Neuronal stem cell (in vitro differentiated cells): Measurements from ENCODE around the gene C22orf39.

Experiments
- DNase-seq: peaks from one replicate; pipeline ENCODE4 v3.0.0-alpha.2; 2013; ENCODE audit warnings: low spot score
- H2AFZ ChIP-seq: one replicate; pipeline ENCODE4 v1.6.1; 2013; ENCODE audit warnings: mild to moderate bottlenecking, low read length, inconsistent platforms
- H2AK5ac ChIP-seq: 2 replicates; pipeline ENCODE4 v1.6.1; 2013; ENCODE audit warnings: low read depth, mild to moderate bottlenecking, inconsistent platforms, low read length, moderate library complexity, mixed read lengths
- H2BK120ac ChIP-seq: 2 replicates; pipeline ENCODE4 v1.6.1; 2013; ENCODE audit warnings: low read depth, mild to moderate bottlenecking, inconsistent platforms, low read length, moderate library complexity, mixed read lengths
- H2BK12ac ChIP-seq: one replicate; pipeline ENCODE4 v1.6.1; 2013; ENCODE audit warnings: low read length, inconsistent platforms
- H2BK15ac ChIP-seq: 2 replicates; pipeline ENCODE4 v1.6.1; 2013; ENCODE audit warnings: mild to moderate bottlenecking, low read length, inconsistent platforms, mixed read lengths
- H2BK5ac ChIP-seq: one replicate; pipeline ENCODE4 v1.6.1; 2013; ENCODE audit warnings: inconsistent platforms, mild to moderate bottlenecking, low read length, moderate library complexity
- H3K14ac ChIP-seq: one replicate; pipeline ENCODE4 v1.6.1; 2013; ENCODE audit warnings: low read length, inconsistent platforms
- H3K18ac ChIP-seq: 2 replicates; pipeline ENCODE4 v1.6.1; 2013; ENCODE audit warnings: low read length, inconsistent platforms
- H3K23ac ChIP-seq: 2 replicates; pipeline ENCODE4 v1.6.1; 2013; ENCODE audit warnings: low read depth, mild to moderate bottlenecking, mixed read lengths, low read length, inconsistent platforms; ENCODE audit not compliant: poor library complexity
- H3K27ac ChIP-seq: replicated peaks from 3 replicates; pipeline ENCODE4 v1.5.1; 2013; ENCODE audit warnings: low read length, inconsistent platforms
- H3K27me3 ChIP-seq, 3 experiments: 2 replicates each; pipeline ENCODE4 v1.6.1; 2013; ENCODE audit warnings: low read length in 3 of 3, mild to moderate bottlenecking in 2 of 3, inconsistent platforms in 1 of 3, low read depth in 1 of 3, mixed read lengths in 1 of 3, moderate library complexity in 1 of 3; ENCODE audit not compliant: control insufficient read depth in 3 of 3, insufficient read depth in 3 of 3
- H3K36me3 ChIP-seq, 2 donors: replicated peaks in 1 of 2; 2 replicates each; pipeline ENCODE4 v1.6.1; 2013; ENCODE audit warnings: low read length in 2 of 2; ENCODE audit not compliant: control insufficient read depth in 2 of 2, insufficient read depth in 2 of 2
- H3K4ac ChIP-seq: 2 replicates; pipeline ENCODE4 v1.6.1; 2013; ENCODE audit warnings: inconsistent platforms, mild to moderate bottlenecking, low read length, moderate library complexity
- H3K4me1 ChIP-seq, 2 donors: 1 replicate in 1 of 2; 2 replicates in 1 of 2; pipeline ENCODE4 v1.6.1; 2013; ENCODE audit warnings: low read length in 2 of 2, low read depth in 1 of 2; ENCODE audit not compliant: control insufficient read depth in 2 of 2, insufficient read depth in 1 of 2
- H3K4me2 ChIP-seq: one replicate; pipeline ENCODE4 v1.6.1; 2013; ENCODE audit warnings: mild to moderate bottlenecking, low read length, inconsistent platforms; ENCODE audit not compliant: insufficient read depth, poor library complexity, severe bottlenecking
- H3K4me3 ChIP-seq, 2 donors: 2 replicates each; pipeline ENCODE4 v1.5.1; 2013; ENCODE audit warnings: low read length in 2 of 2, mild to moderate bottlenecking in 2 of 2, inconsistent platforms in 1 of 2, moderate library complexity in 1 of 2
- H3K79me1 ChIP-seq: one replicate; pipeline ENCODE4 v1.6.1; 2013; ENCODE audit warnings: low read depth, mild to moderate bottlenecking, inconsistent platforms, low read length, moderate library complexity
- H3K9ac ChIP-seq: one replicate; pipeline ENCODE4 v1.6.1; 2013; ENCODE audit warnings: mild to moderate bottlenecking, low read depth, low read length, inconsistent platforms; ENCODE audit not compliant: poor library complexity
- H3K9me3 ChIP-seq, 2 donors: replicated peaks in 1 of 2; 2 replicates each; pipeline versions ENCODE3 to v1.6.1; 2013; ENCODE audit warnings: low read length in 2 of 2, mild to moderate bottlenecking in 2 of 2, inconsistent platforms in 1 of 2, low read depth in 1 of 2, mixed read lengths in 1 of 2, moderate library complexity in 1 of 2; ENCODE audit not compliant: control insufficient read depth in 2 of 2, insufficient read depth in 1 of 2
- H4K8ac ChIP-seq: one replicate; pipeline ENCODE4 v1.6.1; 2013; ENCODE audit warnings: low read depth, mild to moderate bottlenecking, inconsistent platforms, low read length, moderate library complexity
- H4K91ac ChIP-seq: one replicate; pipeline ENCODE4 v1.6.1; 2013; ENCODE audit warnings: low read length, low read depth, mild to moderate bottlenecking, inconsistent platforms; ENCODE audit not compliant: poor library complexity
- WGBS, 2 donors: extraction: QIAGEN DNeasy Blood & Tissue Kit; methylation state at CpG; one replicate each; pipeline ENCODE4 v1.1.7; 2013; ENCODE audit warnings: missing lambda C conversion rate in 2 of 2, mixed read lengths in 1 of 2; ENCODE audit not compliant: insufficient read length in 2 of 2, insufficient replicate concordance in 1 of 2; ENCODE audit errors: extremely low coverage in 2 of 2; 5-methylcytosine and 5-hydroxymethylcytosine counted together

Gene C22orf39

DNA sequence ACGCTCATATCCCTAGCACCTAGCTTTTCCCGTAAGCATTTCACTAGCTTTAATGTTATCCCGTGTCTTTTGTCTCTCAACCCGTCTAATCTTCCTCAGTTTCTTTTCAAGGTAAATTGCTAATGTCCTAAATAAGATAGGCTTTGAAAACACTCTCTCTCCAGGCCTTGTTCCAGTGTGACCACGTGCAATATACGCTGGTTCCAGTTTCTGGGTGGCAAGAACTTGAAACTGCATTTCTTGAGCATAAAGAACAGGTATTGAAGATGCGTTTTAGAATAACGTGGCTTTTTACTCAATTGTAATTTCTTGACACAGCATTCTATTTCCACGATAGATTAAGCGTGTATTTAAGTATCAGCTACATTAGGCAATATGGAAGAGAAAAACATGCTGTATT, 33.3 kb upstream of the C22orf39 start:
- peak overlapping the region in 1 of 2 donors; percentile 95 for H3K4me3 ChIP-seq
- H3K4me2 ChIP-seq = peak overlapping the region; percentile 27
- H3K27ac ChIP-seq = no peak overlapping the region

DNA sequence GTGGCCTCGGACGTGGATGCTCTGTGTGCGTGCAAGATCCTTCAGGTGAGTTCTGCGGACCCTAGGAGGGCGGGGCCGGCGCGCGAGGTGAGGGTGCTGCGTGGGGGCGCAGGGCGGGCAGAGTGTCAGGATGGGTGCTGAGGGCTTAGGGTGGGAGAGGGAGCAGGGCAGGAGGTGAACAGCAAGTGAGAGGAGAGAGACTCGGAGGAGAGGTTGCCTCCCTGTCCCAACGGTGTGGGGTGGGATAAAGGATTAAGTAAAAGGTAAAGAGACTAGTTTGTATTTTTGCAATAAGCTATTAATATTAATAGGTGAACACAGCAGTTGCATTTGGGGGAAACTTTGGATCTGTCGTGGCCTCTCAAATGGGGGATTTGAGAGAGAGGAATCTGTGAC, 32.7 kb upstream of the C22orf39 start:
- H3K4ac ChIP-seq = no peak overlapping the region
- H3K23ac ChIP-seq = peak overlapping the region; percentile 86
- H3K4me2 ChIP-seq = peak overlapping the region; percentile 70
- peaks cover 4% of the 10 kb centered on the region for H3K79me1 ChIP-seq
- no peak overlapping the region for H2BK120ac ChIP-seq
- DNase-seq = no peak
- no peak overlapping the region for H2BK15ac ChIP-seq
- no CpG with 5 or more reads among the region's 15 CpGs for WGBS, 2 donors
- H3K36me3 ChIP-seq = peaks cover 10 to 48% of the 10 kb centered on the region in 2 donors
- no peak overlapping the region for H2AK5ac ChIP-seq
- peak overlapping the region; percentile 93 for H3K9ac ChIP-seq
- no peaks in the 10 kb centered on the region for H3K9me3 ChIP-seq
- no peak overlapping the region for H2BK12ac ChIP-seq
- H3K27ac ChIP-seq = no peak overlapping the region
- H2BK5ac ChIP-seq = no peak overlapping the region
- H3K27me3 ChIP-seq = no peaks in the 10 kb centered on the region
- H2AFZ ChIP-seq = peak overlapping the region; percentile 91
- peak overlapping the region; percentile 95 for H3K4me3 ChIP-seq
- no peak overlapping the region for H3K18ac ChIP-seq
- H4K8ac ChIP-seq = no peak overlapping the region
- peaks cover 7 to 8% of the 10 kb centered on the region in 2 donors for H3K4me1 ChIP-seq
- peak overlapping the region; percentile 25 for H3K14ac ChIP-seq
- H4K91ac ChIP-seq = no peak overlapping the region

More for the DNA sequence above, 33.3 kb upstream of the C22orf39 start:
- H3K9me3 ChIP-seq = no peaks in the 10 kb centered on the region
- H2AFZ ChIP-seq = no peak overlapping the region
- H2BK5ac ChIP-seq = no peak overlapping the region
- no peak overlapping the region for H2BK15ac ChIP-seq
- H3K4ac ChIP-seq = no peak overlapping the region
- no CpG with 5 or more reads among the region's 10 CpGs for WGBS, 2 donors
- H3K4me1 ChIP-seq = peaks cover 7 to 8% of the 10 kb centered on the region in 2 donors
- no peak for DNase-seq
- H4K8ac ChIP-seq = no peak overlapping the region
- H3K9ac ChIP-seq = no peak overlapping the region
- H3K79me1 ChIP-seq = peaks cover 4% of the 10 kb centered on the region
- H2BK120ac ChIP-seq = no peak overlapping the region
- H3K36me3 ChIP-seq = peaks cover 12 to 48% of the 10 kb centered on the region in 2 donors
- H2BK12ac ChIP-seq = no peak overlapping the region
- H3K23ac ChIP-seq = no peak overlapping the region
- H2AK5ac ChIP-seq = no peak overlapping the region
- H3K27me3 ChIP-seq = no peaks in the 10 kb centered on the region
- H4K91ac ChIP-seq = no peak overlapping the region
- no peak overlapping the region for H3K18ac ChIP-seq
- no peak overlapping the region for H3K14ac ChIP-seq

DNA sequence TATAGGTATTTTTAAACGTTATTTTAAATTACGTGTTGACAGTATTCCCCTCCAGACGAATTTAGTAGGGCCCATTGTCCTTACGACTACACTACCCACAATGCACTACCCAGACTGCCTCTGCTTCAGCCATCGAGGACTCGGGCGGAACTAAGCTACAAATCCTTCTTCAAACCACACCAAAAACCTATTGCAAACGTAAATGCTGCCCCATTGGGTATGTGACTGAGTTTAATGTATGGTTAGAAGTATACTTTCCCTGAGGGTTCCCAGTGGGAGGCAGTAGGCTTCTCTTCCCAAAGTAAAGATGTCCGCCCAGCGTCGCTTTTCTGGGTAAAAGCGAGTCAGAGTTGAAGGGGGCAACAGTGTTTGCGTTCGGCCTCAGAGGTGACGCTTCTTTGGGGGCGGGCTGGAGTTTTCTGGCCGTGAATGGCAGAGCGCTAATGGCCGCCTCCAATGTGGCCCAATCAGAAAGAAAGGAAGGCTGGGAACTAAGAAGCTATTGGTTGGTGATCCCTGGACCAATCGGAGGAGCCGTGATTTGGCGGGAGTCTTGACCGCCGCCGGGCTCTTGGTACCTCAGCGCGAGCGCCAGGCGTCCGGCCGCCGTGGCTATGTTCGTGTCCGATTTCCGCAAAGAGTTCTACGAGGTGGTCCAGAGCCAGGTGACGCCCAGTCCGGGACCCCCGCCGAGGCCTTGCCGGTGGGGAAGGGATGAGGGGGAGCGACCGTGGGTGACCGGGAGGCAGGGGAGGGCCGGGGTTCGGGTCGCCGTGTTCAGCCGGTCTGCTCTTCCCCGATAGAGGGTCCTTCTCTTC, 32.1 kb upstream of the C22orf39 start, which contains the start of gene CDC45:
CDC45 (plus strand) TSS at position 566 of the 818 bp plus-strand sequence; CDS start at position 615, 49 bp downstream.
- Histone ChIP-seq H2BK120ac (no peak within 1 kb of the TSS), H2AK5ac (no peak within 1 kb of the TSS), H2AFZ (peak within 1 kb of the TSS; percentile 91), H3K4me3 (peak within 1 kb of the TSS; percentile 95 to 100), H3K23ac (peak within 1 kb of the TSS; percentile 86), H3K18ac (peak within 1 kb of the TSS; percentile 55), H3K4me2 (peak within 1 kb of the TSS; percentile 70), H3K9me3 (no peaks in the 10 kb centered on the region), H3K14ac (peak within 1 kb of the TSS; percentile 25), H2BK15ac (no peak within 1 kb of the TSS), H4K8ac (no peak within 1 kb of the TSS), H3K79me1 (peaks cover 4% of the 10 kb centered on the region), H3K4me1 (peaks cover 7 to 8% of the 10 kb centered on the region in 2 donors), H3K4ac (no peak within 1 kb of the TSS), H2BK5ac (no peak within 1 kb of the TSS), H4K91ac (no peak within 1 kb of the TSS), H3K9ac (peak within 1 kb of the TSS; percentile 93), H3K36me3 (peaks cover 8 to 48% of the 10 kb centered on the region in 2 donors), H3K27me3 (no peaks in the 10 kb centered on the region), H3K27ac (peak within 1 kb of the TSS; percentile 65), H2BK12ac (no peak within 1 kb of the TSS)
- WGBS, 2 donors = no CpG with 5 or more reads among the region's 50 CpGs
- peak; percentile 97 for DNase-seq

DNA sequence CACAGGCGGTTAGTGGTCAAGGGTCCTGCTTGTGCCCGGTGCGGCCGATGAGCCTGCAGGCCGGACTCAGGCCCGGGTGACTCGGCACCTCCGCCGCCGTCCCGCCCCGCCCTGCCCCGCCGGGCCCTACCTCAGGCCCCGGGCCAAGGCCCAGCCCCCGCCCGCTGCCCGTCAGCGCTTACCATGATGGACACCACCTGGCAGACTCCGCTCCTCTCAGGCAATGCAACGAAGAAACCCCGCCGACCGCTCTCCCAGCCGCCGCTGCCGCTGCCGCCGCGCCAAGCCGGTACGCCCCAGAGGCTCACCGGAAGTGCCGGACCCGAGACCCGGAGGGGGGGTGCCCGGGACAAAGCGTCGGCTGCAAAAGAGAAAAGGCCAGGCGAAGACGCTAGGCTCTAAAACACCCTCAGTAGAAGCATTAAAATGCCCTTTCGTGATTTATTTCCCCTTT, 31.4 kb upstream of the C22orf39 start, which contains the start of gene UFD1:
UFD1 (minus strand) TSS at position 293 of the 454 bp plus-strand sequence; CDS start at position 185, 108 bp downstream.
- H2BK15ac ChIP-seq = no peak within 1 kb of the TSS
- peaks cover 7 to 8% of the 10 kb centered on the region in 2 donors for H3K4me1 ChIP-seq
- peak within 1 kb of the TSS; percentile 65 for H3K27ac ChIP-seq
- DNase-seq = peak; percentile 81
- no peak within 1 kb of the TSS for H2AK5ac ChIP-seq
- H3K23ac ChIP-seq = peak within 1 kb of the TSS; percentile 86
- peaks cover 3 to 46% of the 10 kb centered on the region in 2 donors for H3K36me3 ChIP-seq
- H3K79me1 ChIP-seq = peaks cover 4% of the 10 kb centered on the region
- no peak within 1 kb of the TSS for H4K8ac ChIP-seq
- peak within 1 kb of the TSS; percentile 93 for H3K9ac ChIP-seq
- no peaks in the 10 kb centered on the region for H3K9me3 ChIP-seq
- H3K4me2 ChIP-seq = peak within 1 kb of the TSS; percentile 70
- H2BK12ac ChIP-seq = no peak within 1 kb of the TSS
- peak within 1 kb of the TSS; percentile 64 for H3K14ac ChIP-seq
- peak within 1 kb of the TSS; percentile 91 for H2AFZ ChIP-seq
- H2BK120ac ChIP-seq = no peak within 1 kb of the TSS
- H3K18ac ChIP-seq = peak within 1 kb of the TSS; percentile 55
- H4K91ac ChIP-seq = no peak within 1 kb of the TSS
- H3K4me3 ChIP-seq = peak within 1 kb of the TSS; percentile 95 to 100
- H2BK5ac ChIP-seq = no peak within 1 kb of the TSS
- no CpG with 5 or more reads among the region's 42 CpGs for WGBS, 2 donors
- no peak within 1 kb of the TSS for H3K4ac ChIP-seq
- no peaks in the 10 kb centered on the region for H3K27me3 ChIP-seq
